Liver (tissue), 9 donors: ENCODE results near the gene PFDN6. TPM values are rescaled to one million over a fixed set of nuclear protein-coding genes. Genes with fewer than 3 reads are reported as not detected.

Experiments
- DNase-seq: peaks from one replicate; pipeline ENCODE4 v3.0.0-alpha.2; 2017; ENCODE audit warnings: low spot score
- H3K27ac ChIP-seq, 2 donors: one replicate each; pipeline ENCODE4 v1.7.0; 2013; ENCODE audit warnings: inconsistent platforms in 2 of 2, low read length in 2 of 2, control low read depth in 1 of 2, low read depth in 1 of 2, mild to moderate bottlenecking in 1 of 2
- H3K27me3 ChIP-seq, 4 donors: one replicate each; pipeline versions ENCODE4 v1.6.1 to v1.7.0; 2013; ENCODE audit warnings: low read length in 3 of 4, inconsistent platforms in 1 of 4, mild to moderate bottlenecking in 1 of 4, moderate library complexity in 1 of 4; ENCODE audit not compliant: control insufficient read depth in 4 of 4, insufficient read depth in 4 of 4
- H3K36me3 ChIP-seq, 4 donors: one replicate each; pipeline versions ENCODE4 v1.6.1 to v1.7.0; 2013; ENCODE audit warnings: low read length in 3 of 4, mild to moderate bottlenecking in 3 of 4, low read depth in 1 of 4, moderate library complexity in 1 of 4; ENCODE audit not compliant: control insufficient read depth in 4 of 4, insufficient read depth in 3 of 4
- H3K4me1 ChIP-seq, 4 donors: one replicate each; pipeline versions ENCODE4 v1.6.1 to v1.7.0; 2013; ENCODE audit warnings: low read length in 3 of 4, mild to moderate bottlenecking in 3 of 4, moderate library complexity in 1 of 4; ENCODE audit not compliant: control insufficient read depth in 4 of 4, insufficient read depth in 4 of 4
- H3K4me3 ChIP-seq, 3 donors: one replicate each; pipeline versions ENCODE4 v1.6.1 to v1.7.0; 2013; ENCODE audit warnings: low read length in 3 of 3, control low read depth in 1 of 3, low read depth in 1 of 3, mild to moderate bottlenecking in 1 of 3
- H3K9ac ChIP-seq, 2 donors: one replicate each; pipeline ENCODE4 v1.7.0; 2013; ENCODE audit warnings: low read length in 2 of 2, mild to moderate bottlenecking in 2 of 2, moderate library complexity in 2 of 2, control low read depth in 1 of 2, low read depth in 1 of 2
- H3K9me3 ChIP-seq, 4 donors: one replicate each; pipeline versions ENCODE4 v1.6.1 to v1.7.0; 2013; ENCODE audit warnings: low read length in 3 of 4; ENCODE audit not compliant: control insufficient read depth in 4 of 4
- ATF3 ChIP-seq: IDR thresholded peaks from 2 replicates; pipeline ENCODE4 v1.6.1; 2016; ENCODE audit warnings: antibody characterized with exemption
- CTCF ChIP-seq: fragments of 150-350 bp; IDR thresholded peaks from 2 replicates; pipeline ENCODE4 v1.5.1; 2017; ENCODE audit warnings: improper control_type of control experiment, low read depth, low read length; ENCODE audit not compliant: missing input control
- EGR1 ChIP-seq, 2 donors: IDR thresholded peaks; 2 replicates each; pipeline ENCODE4 v1.6.1; 2016 to 2018; ENCODE audit warnings: antibody characterized with exemption in 2 of 2, low read depth in 2 of 2
- FOXA1 ChIP-seq: IDR thresholded peaks from 2 replicates; pipeline ENCODE4 v1.6.1; 2016; ENCODE audit warnings: antibody characterized with exemption
- FOXA2 ChIP-seq: IDR thresholded peaks from 2 replicates; pipeline ENCODE4 v1.6.1; 2016; ENCODE audit warnings: antibody characterized with exemption
- GABPA ChIP-seq, 2 donors: IDR thresholded peaks in 1 of 2; conservative IDR thresholded peaks in 1 of 2; 2 replicates each; pipeline ENCODE4 v1.6.1; 2016; ENCODE audit warnings: antibody characterized with exemption in 2 of 2, mild to moderate bottlenecking in 1 of 2, moderate library complexity in 1 of 2
- HNF4A ChIP-seq, 2 donors: conservative IDR thresholded peaks; 2 replicates each; pipeline ENCODE4 v1.6.1; 2016; ENCODE audit warnings: antibody characterized with exemption in 2 of 2, mild to moderate bottlenecking in 2 of 2
- HNF4G ChIP-seq: IDR thresholded peaks from 2 replicates; pipeline ENCODE4 v1.6.1; 2016; ENCODE audit warnings: antibody characterized with exemption
- JUND ChIP-seq, 2 donors: IDR thresholded peaks; 2 replicates each; pipeline ENCODE4 v1.6.1; 2016; ENCODE audit warnings: antibody characterized with exemption in 2 of 2
- MAX ChIP-seq: IDR thresholded peaks from 2 replicates; pipeline ENCODE4 v1.6.1; 2016; ENCODE audit warnings: antibody characterized with exemption
- NR2F2 ChIP-seq: IDR thresholded peaks from 2 replicates; pipeline ENCODE4 v1.6.1; 2016; ENCODE audit warnings: antibody characterized with exemption
- RAD21 ChIP-seq, 2 donors: IDR thresholded peaks; 2 replicates each; pipeline ENCODE4 v1.6.1; 2016; ENCODE audit warnings: antibody characterized with exemption in 2 of 2, mild to moderate bottlenecking in 2 of 2
- REST ChIP-seq: IDR thresholded peaks from 2 replicates; pipeline ENCODE4 v1.6.1; 2016; ENCODE audit warnings: antibody characterized with exemption, mild to moderate bottlenecking
- RXRA ChIP-seq, 2 donors: IDR thresholded peaks; 2 replicates each; pipeline ENCODE4 v1.6.1; 2017 to 2018; ENCODE audit warnings: antibody characterized with exemption in 2 of 2, mild to moderate bottlenecking in 1 of 2
- SP1 ChIP-seq: IDR thresholded peaks from 2 replicates; pipeline ENCODE4 v1.6.1; 2018; ENCODE audit warnings: antibody characterized with exemption, mild to moderate bottlenecking
- TAF1 ChIP-seq: conservative IDR thresholded peaks from 2 replicates; pipeline ENCODE4 v1.6.1; 2016; ENCODE audit warnings: antibody characterized with exemption, mild to moderate bottlenecking
- YY1 ChIP-seq: IDR thresholded peaks from 2 replicates; pipeline ENCODE4 v1.6.1; 2016; ENCODE audit warnings: antibody characterized with exemption, mild to moderate bottlenecking
- ZBTB33 ChIP-seq: IDR thresholded peaks from 2 replicates; pipeline ENCODE4 v1.6.1; 2016; ENCODE audit warnings: antibody characterized with exemption
- WGBS: extraction: QIAGEN DNeasy Blood & Tissue Kit; methylation state at CpG from one replicate; pipeline ENCODE4 v1.1.7; 2013; 5-methylcytosine and 5-hydroxymethylcytosine counted together
- polyA plus RNA-seq, 2 donors: library from polyadenylated mRNA; stranded (reverse) in 1 of 2; unstranded in 1 of 2; fragments of 200-250 nt in 1 of 2; fragments of >200 nt in 1 of 2; fragmentation: Nextera tagmentation in 1 of 2; extraction: Ambion mirVana in 1 of 2; gene quantifications; one replicate each; pipeline versions ENCODE4 v1.2.1 to v1.2.3, GENCODE V29; 2013 to 2015
- total RNA-seq, 2 donors: library from RNA; depleted of rRNA; stranded (reverse); fragments of >200 nt; gene quantifications; one replicate each; pipeline ENCODE4 v1.2.3, GENCODE V29; 2014
- donor health status: healthy.
- donor health status: healthy.
- donor health status: healthy.
- donor health status: healthy.
- donor health status: healthy.

Gene PFDN6
- total and polyA plus RNA-seq, 4 donors: 6.5 to 60.1 (median 17.4) TPM

- TF ChIP-seq ATF3 (no peak), EGR1 (IDR thresholded peaks at IDR 0.05; ENCODE audit: low read depth in 2 of 2) (no peak), JUND (IDR thresholded peaks at IDR 0.05) (no peak), NR2F2 (no peak), RAD21 (IDR thresholded peaks at IDR 0.05) (no peak), MAX (no peak), REST (no peak), RXRA (IDR thresholded peaks at IDR 0.05) (no peak), HNF4G (no peak), SP1 (no peak), HNF4A (conservative IDR thresholded peaks at IDR 0.05) (no peak), ZBTB33 (no peak), FOXA2 (no peak), FOXA1 (no peak), TAF1 (no peak), YY1 (no peak), CTCF (no peak), GABPA (IDR thresholded peaks at IDR 0.05 in 1 of 2, conservative IDR thresholded peaks at IDR 0.05 in 1 of 2) (no peak)
- Histone ChIP-seq H3K4me3 (peak overlapping the region; percentile 3 to 46 (median 42)), H3K9me3 (no peaks in the 10 kb centered on the region), H3K27ac (peak overlapping the region; percentile 92 to 97), H3K9ac (peak overlapping the region; percentile 70 to 86), H3K27me3 (no peaks in the 10 kb centered on the region), H3K36me3 (peaks cover 0 to 6% (median 1%) of the 10 kb centered on the region in 4 donors), H3K4me1 (peaks cover 2 to 29% (median 23%) of the 10 kb centered on the region in 4 donors)
- WGBS: under 1% methylated on average over 18 of the region's 18 CpGs
- no peak for DNase-seq
Observed at GRCh38 chr6:33248643-33248931, 40.8 kb upstream of the PFDN6 start.
